ENCODE data around the gene AJUBA. TPM values are rescaled to one million over a fixed set of nuclear protein-coding genes. Genes with fewer than 3 reads are reported as not detected.

Gene AJUBA
- total RNA-seq, 1 donor from 2014 or later, result 37.8 TPM

- peaks cover 46% of the 10 kb centered on the region for H3K4me1 ChIP-seq
- peak overlapping the region; percentile 78 for H3K27ac ChIP-seq
- peaks cover 16% of the 10 kb centered on the region for H3K36me3 ChIP-seq
- TF ChIP-seq CTCF (IDR thresholded peaks at IDR 0.05), result no peak
- ATAC-seq (no peak), DNase-seq (no peak)
- intact Hi-C loops (cut with DNase I), result no loop called here
- H3K9me3 ChIP-seq, result no peaks in the 10 kb centered on the region
- H3K27me3 ChIP-seq, result peaks cover 9% of the 10 kb centered on the region
- no peak overlapping the region for H3K4me3 ChIP-seq
Observed at GRCh38 chr14:22977434-22977683, 5.0 kb downstream of the AJUBA start.

DNA sequence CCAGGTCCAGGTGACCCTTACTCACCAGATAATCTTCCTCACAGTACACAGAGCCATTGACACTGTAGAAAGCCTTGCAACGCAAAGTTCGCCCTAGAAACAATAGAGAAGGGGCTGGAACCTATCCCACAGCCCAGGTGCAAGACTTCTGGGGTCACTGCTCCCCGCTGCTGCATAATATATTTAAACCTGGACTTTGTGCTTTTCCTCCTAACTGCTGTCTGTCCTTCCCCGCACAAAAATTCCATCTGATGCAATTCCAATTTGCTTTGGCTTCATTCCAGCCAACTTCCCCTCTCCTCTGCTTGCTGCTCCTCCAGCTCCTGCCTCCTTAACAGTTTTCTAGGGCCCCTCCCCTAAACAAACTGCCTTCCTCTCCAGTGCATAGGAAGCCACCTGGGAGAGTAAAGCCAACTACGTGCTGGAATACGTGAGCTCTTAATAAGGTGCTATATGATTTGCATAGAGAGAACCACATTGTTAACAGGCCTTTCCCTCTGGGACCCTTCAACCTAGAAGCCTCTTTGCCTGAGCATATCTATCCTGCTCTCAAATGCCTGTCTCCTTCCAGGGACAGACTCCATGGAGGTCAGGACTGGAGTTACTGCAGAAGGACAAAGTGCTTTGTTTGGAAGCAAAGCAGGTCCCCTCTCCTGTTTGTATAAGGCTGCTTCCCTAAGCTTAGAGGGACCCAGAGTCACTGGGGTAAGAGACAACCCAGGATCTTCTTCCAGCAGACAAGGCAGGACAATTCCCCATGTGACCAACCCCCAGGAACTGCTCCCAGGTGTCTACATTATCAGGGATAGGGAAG, 5.5 kb downstream of the AJUBA start:
- H3K4me3 ChIP-seq, result no peak overlapping the region
- no peak for TF ChIP-seq CTCF (IDR thresholded peaks at IDR 0.05)
- H3K36me3 ChIP-seq, result peaks cover 18% of the 10 kb centered on the region
- H3K27me3 ChIP-seq, result peaks cover 5% of the 10 kb centered on the region
- DNase-seq, result no peak
- ATAC-seq, result peak; percentile 10
- intact Hi-C loops (cut with DNase I), result no loop called here
- H3K9me3 ChIP-seq, result no peaks in the 10 kb centered on the region
- H3K27ac ChIP-seq, result peak overlapping the region; percentile 78
- H3K4me1 ChIP-seq, result peaks cover 42% of the 10 kb centered on the region

DNA sequence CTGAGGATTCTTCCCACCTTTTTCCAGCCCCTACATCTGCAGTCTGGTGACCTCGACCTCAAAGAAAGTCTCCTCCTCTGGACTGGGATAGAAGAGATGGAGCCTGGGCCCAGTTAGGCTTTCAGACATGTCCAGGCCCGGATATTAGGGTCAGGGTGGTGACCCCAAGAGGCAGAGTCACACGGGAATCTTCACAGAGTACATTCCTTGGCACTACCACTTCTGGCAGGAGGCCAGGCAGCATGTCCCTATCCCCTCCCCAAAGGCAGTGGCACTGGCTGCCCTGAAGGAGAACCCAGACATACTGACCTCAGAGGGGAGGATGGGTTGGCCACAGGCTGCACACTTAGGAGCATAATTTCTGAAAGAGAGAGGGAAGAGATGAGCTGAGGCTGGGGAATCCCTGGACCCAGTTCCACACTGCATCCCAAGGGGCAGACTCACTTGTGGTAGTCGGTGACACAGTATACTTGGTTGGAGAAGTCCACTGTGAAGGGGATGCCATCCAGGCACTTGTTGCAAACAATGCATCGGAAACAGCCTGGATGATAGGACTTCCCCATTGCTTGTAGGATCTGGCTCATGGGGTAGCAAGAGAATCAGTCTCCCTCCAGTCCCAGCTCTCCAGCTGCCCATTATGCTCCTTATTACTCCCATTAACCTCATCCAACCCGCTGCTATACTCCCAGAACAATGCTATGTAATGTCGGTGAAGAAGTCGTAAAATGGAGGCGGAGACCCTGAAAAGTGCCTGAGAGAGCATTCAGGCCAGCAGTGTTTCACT, 7.6 kb downstream of the AJUBA start:
- H3K9me3 ChIP-seq, result no peaks in the 10 kb centered on the region
- H3K4me3 ChIP-seq, result no peak overlapping the region
- DNase-seq (no peak), ATAC-seq (no peak)
- intact Hi-C loops (cut with DNase I), result no loop called here
- no peak for TF ChIP-seq CTCF (IDR thresholded peaks at IDR 0.05)
- H3K27ac ChIP-seq, result no peak overlapping the region
- H3K27me3 ChIP-seq, result no peaks in the 10 kb centered on the region
- peaks cover 31% of the 10 kb centered on the region for H3K4me1 ChIP-seq
- H3K36me3 ChIP-seq, result peaks cover 18% of the 10 kb centered on the region

- intact Hi-C loops (cut with DNase I), result no loop called here
- H3K27me3 ChIP-seq, result no peaks in the 10 kb centered on the region
- peak; percentile 70 for ATAC-seq
- peaks cover 25% of the 10 kb centered on the region for H3K36me3 ChIP-seq
- TF ChIP-seq CTCF (IDR thresholded peaks at IDR 0.05), result peak; percentile 72
- no peak for DNase-seq
- H3K27ac ChIP-seq, result no peak overlapping the region
- no peak overlapping the region for H3K4me3 ChIP-seq
- no peaks in the 10 kb centered on the region for H3K9me3 ChIP-seq
- H3K4me1 ChIP-seq, result peaks cover 27% of the 10 kb centered on the region
Observed at GRCh38 chr14:22973217-22974032, 8.9 kb downstream of the AJUBA start.

- Histone ChIP-seq H3K4me3 (no peak overlapping the region), H3K27ac (no peak overlapping the region), H3K36me3 (peaks cover 28% of the 10 kb centered on the region), H3K4me1 (peaks cover 17% of the 10 kb centered on the region), H3K9me3 (no peaks in the 10 kb centered on the region), H3K27me3 (no peaks in the 10 kb centered on the region)
- no peak for TF ChIP-seq CTCF (IDR thresholded peaks at IDR 0.05)
- DNase-seq (no peak), ATAC-seq (no peak)
- intact Hi-C loops (cut with DNase I), result no loop called here
Observed at GRCh38 chr14:22972313-22972930, 9.9 kb downstream of the AJUBA start.
